Smooth muscle cell (in vitro differentiated cells): ENCODE results near the gene BST1. TPM values are rescaled to one million over a fixed set of nuclear protein-coding genes. Genes with fewer than 3 reads are reported as not detected.

ENCODE experiments used
- DNase-seq: peaks from one replicate; lab custom pipeline; 2025; ENCODE audit not compliant: unreplicated experiment; lab: John Stamatoyannopoulos, UW
- H2AFZ ChIP-seq: fragments of 200-600 bp; sonication (generic); 2 replicates; pipeline ENCODE4 v1.6.0; 2016; ENCODE audit warnings: antibody characterized with exemption, low read depth, mild to moderate bottlenecking
- H3F3A ChIP-seq: fragments of 200-600 bp; sonication (generic); 2 replicates; pipeline ENCODE4 v1.6.0; 2017; ENCODE audit warnings: antibody characterized with exemption, low read depth
- H3K27ac ChIP-seq: fragments of 200-600 bp; sonication (generic); 2 replicates; pipeline ENCODE4 v1.5.1; 2016; ENCODE audit warnings: low read depth, mild to moderate bottlenecking
- H3K27me3 ChIP-seq: fragments of 200-600 bp; sonication (generic); 2 replicates; pipeline ENCODE4 v1.6.1; 2016; ENCODE audit warnings: low read depth, mild to moderate bottlenecking
- H3K36me3 ChIP-seq: fragments of 200-600 bp; sonication (generic); 2 replicates; pipeline ENCODE4 v1.5.1; 2016; ENCODE audit warnings: low read depth
- H3K4me1 ChIP-seq: fragments of 200-600 bp; sonication (generic); 2 replicates; pipeline ENCODE4 v1.5.1; 2016; ENCODE audit warnings: low read depth
- H3K4me2 ChIP-seq: fragments of 200-600 bp; sonication (generic); 2 replicates; pipeline ENCODE4 v1.6.0; 2016; ENCODE audit warnings: mild to moderate bottlenecking
- H3K4me3 ChIP-seq: fragments of 200-600 bp; sonication (generic); 2 replicates; pipeline ENCODE4 v1.5.1; 2016; ENCODE audit warnings: mild to moderate bottlenecking
- H3K79me2 ChIP-seq: fragments of 200-600 bp; sonication (generic); 2 replicates; pipeline ENCODE4 v1.6.0; 2016; ENCODE audit warnings: low read depth, mild to moderate bottlenecking
- H3K9ac ChIP-seq: fragments of 200-600 bp; sonication (generic); 2 replicates; pipeline ENCODE4 v1.6.0; 2016; ENCODE audit warnings: low read depth
- H3K9me3 ChIP-seq: fragments of 200-600 bp; sonication (generic); replicated peaks from 2 replicates; pipeline ENCODE4 v1.5.1; 2016; ENCODE audit warnings: low read depth
- H4K20me1 ChIP-seq: fragments of 200-600 bp; sonication (generic); 2 replicates; pipeline ENCODE4 v1.6.0; 2016; ENCODE audit warnings: low read depth
- WGBS: methylation state at CpG from one replicate; pipeline ENCODE4 v1.1.7; 2016; ENCODE audit warnings: low lambda C conversion rate; 5-methylcytosine and 5-hydroxymethylcytosine counted together
- polyA plus RNA-seq: library from polyadenylated mRNA; unstranded; fragments of >200 nt; fragmentation: Nextera tagmentation; extraction: Ambion mirVana; gene quantifications from 2 replicates; pipeline ENCODE4 v1.2.1, GENCODE V29; 2016
- total RNA-seq: library from RNA; depleted of rRNA; stranded (reverse); fragments of >200 nt; gene quantifications from 2 replicates; pipeline ENCODE4 v1.2.3, GENCODE V29; 2014
- TF ChIP-seq, protein P1 (sequence below): fragments of 200-600 bp; sonication (generic); IDR thresholded peaks from 2 replicates; pipeline ENCODE4 v1.5.1; 2017; ENCODE audit warnings: borderline replicate concordance, mild to moderate bottlenecking, antibody characterized with exemption; ENCODE audit not compliant: insufficient read depth, poor library complexity, severe bottlenecking

Gene BST1
- total and polyA plus RNA-seq, 2 experiments from 2014 or later = 5.2 TPM

DNA sequence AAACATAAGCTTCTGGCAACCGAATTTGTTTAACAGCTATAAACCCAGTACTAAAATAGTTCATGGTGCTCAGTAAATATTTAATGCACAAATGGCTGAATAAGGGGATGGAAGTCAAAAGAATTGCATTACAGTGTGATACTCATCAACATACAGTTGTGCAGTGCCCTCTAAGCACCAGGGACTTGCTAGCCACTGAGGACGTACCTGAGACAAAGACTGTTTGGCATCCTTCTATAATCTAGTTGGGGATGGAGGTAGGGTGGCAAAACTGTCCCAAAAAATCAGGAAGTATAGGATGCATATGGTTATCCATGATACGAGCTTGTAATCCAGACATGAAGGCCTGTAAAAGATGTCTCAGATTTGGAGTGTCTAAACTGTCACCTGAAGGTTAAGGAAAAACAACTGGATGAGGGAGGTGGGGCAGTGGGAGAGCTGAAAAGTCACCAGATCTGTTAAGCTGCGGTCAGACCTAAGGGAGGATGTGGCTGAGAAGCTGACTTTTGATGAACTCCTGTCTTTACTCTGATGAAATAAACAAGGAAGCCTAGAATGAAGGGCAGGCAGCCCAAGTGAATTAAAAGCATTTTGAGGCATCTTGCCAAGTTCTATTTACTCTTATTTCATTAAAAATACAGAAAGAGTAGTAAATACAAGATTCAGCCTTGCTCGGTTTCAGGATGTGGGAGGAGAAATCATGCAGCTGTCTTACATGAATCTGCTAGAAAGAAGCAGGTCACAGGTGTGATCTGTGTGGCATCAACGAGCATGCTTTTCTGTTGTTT is 63.2 kb downstream of the BST1 start:
- Histone ChIP-seq H3K9me3 (no peaks in the 10 kb centered on the region), H3F3A (no peaks in the 10 kb centered on the region), H3K4me2 (no peak overlapping the region), H3K36me3 (no peaks in the 10 kb centered on the region), H3K9ac (no peak overlapping the region), H3K4me3 (no peak overlapping the region), H3K4me1 (no peaks in the 10 kb centered on the region), H3K27ac (no peak overlapping the region), H3K27me3 (peaks cover 5% of the 10 kb centered on the region), H3K79me2 (no peaks in the 10 kb centered on the region), H4K20me1 (no peaks in the 10 kb centered on the region), H2AFZ (no peak overlapping the region)
- TF ChIP-seq, protein P1, sequence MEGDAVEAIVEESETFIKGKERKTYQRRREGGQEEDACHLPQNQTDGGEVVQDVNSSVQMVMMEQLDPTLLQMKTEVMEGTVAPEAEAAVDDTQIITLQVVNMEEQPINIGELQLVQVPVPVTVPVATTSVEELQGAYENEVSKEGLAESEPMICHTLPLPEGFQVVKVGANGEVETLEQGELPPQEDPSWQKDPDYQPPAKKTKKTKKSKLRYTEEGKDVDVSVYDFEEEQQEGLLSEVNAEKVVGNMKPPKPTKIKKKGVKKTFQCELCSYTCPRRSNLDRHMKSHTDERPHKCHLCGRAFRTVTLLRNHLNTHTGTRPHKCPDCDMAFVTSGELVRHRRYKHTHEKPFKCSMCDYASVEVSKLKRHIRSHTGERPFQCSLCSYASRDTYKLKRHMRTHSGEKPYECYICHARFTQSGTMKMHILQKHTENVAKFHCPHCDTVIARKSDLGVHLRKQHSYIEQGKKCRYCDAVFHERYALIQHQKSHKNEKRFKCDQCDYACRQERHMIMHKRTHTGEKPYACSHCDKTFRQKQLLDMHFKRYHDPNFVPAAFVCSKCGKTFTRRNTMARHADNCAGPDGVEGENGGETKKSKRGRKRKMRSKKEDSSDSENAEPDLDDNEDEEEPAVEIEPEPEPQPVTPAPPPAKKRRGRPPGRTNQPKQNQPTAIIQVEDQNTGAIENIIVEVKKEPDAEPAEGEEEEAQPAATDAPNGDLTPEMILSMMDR = no peak
- WGBS = 87% methylated on average over 6 of the region's 6 CpGs
- no peak for DNase-seq

DNA sequence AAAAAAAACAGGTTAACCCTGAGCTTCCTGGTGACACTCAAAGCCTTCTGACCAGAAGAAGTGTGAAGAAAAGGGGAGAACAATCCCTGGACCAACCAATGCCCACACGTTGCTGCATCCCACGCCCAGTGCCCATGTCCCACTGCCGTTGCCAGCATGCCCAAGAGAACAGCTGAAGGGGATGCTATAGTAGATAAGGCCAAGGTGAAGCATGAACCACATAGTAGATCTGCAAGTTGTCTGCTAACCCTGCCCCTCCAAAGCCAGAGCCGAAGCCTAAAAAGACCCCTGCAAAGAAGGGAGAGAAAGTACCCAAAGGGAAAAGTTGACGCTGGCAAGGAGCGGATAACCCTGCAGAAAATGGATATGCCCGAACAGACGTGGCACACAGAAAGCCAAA is 64.0 kb downstream of the BST1 start:
- Histone ChIP-seq H3K9me3 (no peaks in the 10 kb centered on the region), H3K27me3 (peaks cover 11% of the 10 kb centered on the region), H3K4me1 (no peaks in the 10 kb centered on the region), H3K9ac (no peak overlapping the region), H4K20me1 (no peaks in the 10 kb centered on the region), H3K27ac (no peak overlapping the region), H2AFZ (no peak overlapping the region), H3K79me2 (no peaks in the 10 kb centered on the region), H3K4me3 (no peak overlapping the region), H3K36me3 (no peaks in the 10 kb centered on the region), H3K4me2 (no peak overlapping the region), H3F3A (no peaks in the 10 kb centered on the region)
- TF ChIP-seq, protein P1 = no peak
- DNase-seq = no peak
- WGBS = 93% methylated on average over 8 of the region's 8 CpGs

DNA sequence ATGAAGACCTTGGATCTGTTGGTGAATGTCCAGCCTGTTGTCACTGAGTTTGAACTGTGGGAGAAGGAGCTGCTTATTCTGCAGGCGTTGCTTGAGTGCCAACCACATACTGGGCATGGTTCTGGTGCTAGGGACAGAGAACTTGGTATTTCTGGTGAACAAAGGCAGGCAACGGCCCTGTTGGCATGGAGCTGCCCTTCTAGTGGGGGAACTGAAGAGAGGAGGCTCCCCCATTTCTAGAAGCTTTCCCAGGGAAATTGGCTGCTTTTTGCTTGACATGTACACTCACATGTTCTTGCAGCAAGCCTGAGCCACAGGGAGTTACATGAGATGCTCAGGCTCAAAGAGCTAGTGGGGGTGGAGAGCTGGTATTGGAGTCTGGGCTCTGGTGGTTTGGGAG is 66.3 kb downstream of the BST1 start:
- TF ChIP-seq, protein P1 = no peak
- no peak overlapping the region for H3K4me2 ChIP-seq
- WGBS = 88% methylated on average over 2 of the region's 2 CpGs

More for the DNA sequence above, 66.3 kb downstream of the BST1 start:
- Histone ChIP-seq H3K9me3 (no peaks in the 10 kb centered on the region), H3K4me1 (no peaks in the 10 kb centered on the region), H3K36me3 (no peaks in the 10 kb centered on the region), H3K9ac (no peak overlapping the region), H3K4me3 (no peak overlapping the region), H3K27ac (no peak overlapping the region), H3F3A (no peaks in the 10 kb centered on the region), H3K27me3 (peaks cover 32% of the 10 kb centered on the region), H2AFZ (no peak overlapping the region), H4K20me1 (no peaks in the 10 kb centered on the region), H3K79me2 (no peaks in the 10 kb centered on the region)
- no peak for DNase-seq
